Loucy (cell line): ENCODE measurements around the gene MYOF.
"Not testable (repeated sequence)": the region's sequence is repeated elsewhere in the genome, so short reads cannot be mapped to it uniquely, and the experiment has no call there.

ENCODE experiments used
- H2AFZ ChIP-seq: fragments of 200-600 bp; sonication (generic); 2 replicates; pipeline ENCODE4 v1.6.0; 2016; ENCODE audit warnings: antibody characterized with exemption, mild to moderate bottlenecking, low read length, moderate library complexity
- H3F3A ChIP-seq: fragments of 200-600 bp; 2 replicates; pipeline ENCODE4 v1.6.0; 2016; ENCODE audit warnings: antibody characterized with exemption, low read depth, mild to moderate bottlenecking
- H3K27me3 ChIP-seq: fragments of 200-600 bp; sonication (generic); 2 replicates; pipeline ENCODE4 v1.6.1; 2014; ENCODE audit warnings: low read length, mild to moderate bottlenecking; ENCODE audit not compliant: insufficient read depth, poor library complexity, severe bottlenecking
- H3K36me3 ChIP-seq: fragments of 200-600 bp; sonication (generic); 2 replicates; pipeline ENCODE4 v1.6.1; 2016; ENCODE audit warnings: low read length; ENCODE audit not compliant: insufficient read depth
- H3K4me1 ChIP-seq: fragments of 200-600 bp; sonication (generic); 2 replicates; pipeline ENCODE4 v1.5.1; 2014; ENCODE audit warnings: low read length, mild to moderate bottlenecking; ENCODE audit not compliant: insufficient read depth, poor library complexity, severe bottlenecking
- H3K4me2 ChIP-seq: fragments of 200-600 bp; sonication (generic); 2 replicates; pipeline ENCODE4 v1.6.0; 2014; ENCODE audit warnings: antibody characterized with exemption, low read length, low read depth, mild to moderate bottlenecking; ENCODE audit not compliant: poor library complexity, severe bottlenecking
- H3K4me3 ChIP-seq: fragments of 200-600 bp; sonication (generic); 2 replicates; pipeline ENCODE4 v1.5.1; 2014; ENCODE audit warnings: low read length, mild to moderate bottlenecking, mixed read lengths; ENCODE audit not compliant: poor library complexity, severe bottlenecking
- H3K79me2 ChIP-seq: fragments of 200-600 bp; sonication (generic); 2 replicates; pipeline ENCODE4 v1.6.1; 2014; ENCODE audit warnings: low read length; ENCODE audit not compliant: insufficient read depth
- H3K9ac ChIP-seq: fragments of 200-600 bp; sonication (generic); 2 replicates; pipeline ENCODE4 v1.6.0; 2014; ENCODE audit warnings: mild to moderate bottlenecking, low read depth, low read length, moderate library complexity; ENCODE audit not compliant: poor library complexity, severe bottlenecking
- H3K9me2 ChIP-seq: fragments of 200-600 bp; sonication (generic); replicated peaks from 2 replicates; pipeline ENCODE4 v1.6.1; 2016; ENCODE audit warnings: low read depth, low read length, mixed read lengths
- H3K9me3 ChIP-seq: fragments of 200-600 bp; sonication (generic); 2 replicates; pipeline ENCODE4 v1.6.1; 2014; ENCODE audit warnings: mild to moderate bottlenecking, antibody characterized with exemption, low read length, low read depth; ENCODE audit not compliant: insufficient read depth
- H4K20me1 ChIP-seq: fragments of 200-600 bp; sonication (generic); 2 replicates; pipeline ENCODE4 v1.6.0; 2014; ENCODE audit warnings: antibody characterized with exemption, low read length, mild to moderate bottlenecking; ENCODE audit not compliant: insufficient read depth, poor library complexity, severe bottlenecking
- CTCF ChIP-seq: fragments of 200-600 bp; sonication (generic); conservative IDR thresholded peaks from 2 replicates; pipeline ENCODE4 v1.5.1; 2014; ENCODE audit warnings: mild to moderate bottlenecking, antibody characterized with exemption, low read length
- EZH2phosphoT487 ChIP-seq: fragments of 200-600 bp; IDR thresholded peaks from 2 replicates; pipeline ENCODE4 v1.6.1; 2018; ENCODE audit warnings: antibody characterized with exemption, mild to moderate bottlenecking, moderate library complexity, borderline replicate concordance

The MYOF gene

GRCh38 chr10:93319896-93320295 is 162.2 kb downstream of the MYOF start:
- H3K9me2 ChIP-seq = no peaks in the 10 kb centered on the region
- no peak overlapping the region for H3K4me2 ChIP-seq
- H3K4me1 ChIP-seq = peaks cover 4% of the 10 kb centered on the region
- H3K27me3 ChIP-seq = no peaks in the 10 kb centered on the region
- TF ChIP-seq EZH2phosphoT487 (no peak), CTCF (no peak)
- H3K9me3 ChIP-seq = no peaks in the 10 kb centered on the region
- no peaks in the 10 kb centered on the region for H4K20me1 ChIP-seq
- H2AFZ ChIP-seq = no peak overlapping the region
- H3K79me2 ChIP-seq = no peaks in the 10 kb centered on the region
- H3F3A ChIP-seq = no peaks in the 10 kb centered on the region
- H3K4me3 ChIP-seq = no peak overlapping the region
- H3K36me3 ChIP-seq = no peaks in the 10 kb centered on the region
- H3K9ac ChIP-seq = no peak overlapping the region

- TF ChIP-seq CTCF = no peak
- TF ChIP-seq EZH2phosphoT487 = no peak
- Histone ChIP-seq H3K4me3 (no peak overlapping the region), H3K9ac (no peak overlapping the region), H3K36me3 (no peaks in the 10 kb centered on the region), H3K4me2 (no peak overlapping the region), H3K4me1 (peaks cover 4% of the 10 kb centered on the region), H3K79me2 (no peaks in the 10 kb centered on the region), H3K9me2 (no peaks in the 10 kb centered on the region), H4K20me1 (no peaks in the 10 kb centered on the region), H2AFZ (0 out of 2 replicates have a peak overlapping the region, but pooled peaks have one; percentile 32), H3K9me3 (no peaks in the 10 kb centered on the region), H3K27me3 (no peaks in the 10 kb centered on the region), H3F3A (no peaks in the 10 kb centered on the region)
Observed at GRCh38 chr10:93319096-93319495, 163.0 kb downstream of the MYOF start.

- H3K27me3 ChIP-seq = no peaks in the 10 kb centered on the region
- TF ChIP-seq CTCF (no peak), EZH2phosphoT487 (no peak)
- H3F3A ChIP-seq = no peaks in the 10 kb centered on the region
- H3K4me3 ChIP-seq = no peak overlapping the region
- H3K9me3 ChIP-seq = no peaks in the 10 kb centered on the region
- H3K4me2 ChIP-seq = no peak overlapping the region
- H3K36me3 ChIP-seq = no peaks in the 10 kb centered on the region
- H3K9ac ChIP-seq = no peak overlapping the region
- no peaks in the 10 kb centered on the region for H3K79me2 ChIP-seq
- peaks cover 4% of the 10 kb centered on the region for H3K4me1 ChIP-seq
- H4K20me1 ChIP-seq = no peaks in the 10 kb centered on the region
- no peak overlapping the region for H2AFZ ChIP-seq
- no peaks in the 10 kb centered on the region for H3K9me2 ChIP-seq
Observed at GRCh38 chr10:93315246-93315645, 166.9 kb downstream of the MYOF start.

GRCh38 chr10:93314656-93315055 is 167.5 kb downstream of the MYOF start:
- not testable (repeated sequence) for H3K9ac ChIP-seq, H3F3A ChIP-seq, H3K79me2 ChIP-seq, H2AFZ ChIP-seq, H3K27me3 ChIP-seq, H4K20me1 ChIP-seq, H3K4me1 ChIP-seq, H3K9me2 ChIP-seq, H3K36me3 ChIP-seq, H3K4me3 ChIP-seq, H3K9me3 ChIP-seq, H3K4me2 ChIP-seq
